ENCODE results near the gene ZBTB7B.

The ZBTB7B gene

DNA sequence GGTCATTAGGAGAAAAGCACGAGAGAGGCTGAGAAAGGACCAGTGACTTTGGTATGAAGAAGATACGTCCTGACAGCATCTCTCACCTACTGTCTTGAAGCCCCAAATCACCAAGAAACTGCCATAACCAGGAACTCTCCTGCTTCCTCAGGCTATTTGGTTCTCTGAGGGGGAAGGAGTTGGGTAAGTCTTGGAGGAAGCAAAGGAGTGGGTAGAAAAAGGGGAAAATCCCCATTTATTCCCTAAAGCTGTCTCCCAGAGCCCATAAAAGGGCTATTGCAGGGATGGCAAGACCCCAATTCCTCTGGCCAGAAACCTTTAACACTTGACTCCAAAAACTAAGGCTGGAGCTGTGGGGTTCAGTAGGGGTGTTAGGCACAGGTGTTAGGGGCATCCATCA is 44.6 kb upstream of the ZBTB7B start:
- TF ChIP-seq, protein P1, sequence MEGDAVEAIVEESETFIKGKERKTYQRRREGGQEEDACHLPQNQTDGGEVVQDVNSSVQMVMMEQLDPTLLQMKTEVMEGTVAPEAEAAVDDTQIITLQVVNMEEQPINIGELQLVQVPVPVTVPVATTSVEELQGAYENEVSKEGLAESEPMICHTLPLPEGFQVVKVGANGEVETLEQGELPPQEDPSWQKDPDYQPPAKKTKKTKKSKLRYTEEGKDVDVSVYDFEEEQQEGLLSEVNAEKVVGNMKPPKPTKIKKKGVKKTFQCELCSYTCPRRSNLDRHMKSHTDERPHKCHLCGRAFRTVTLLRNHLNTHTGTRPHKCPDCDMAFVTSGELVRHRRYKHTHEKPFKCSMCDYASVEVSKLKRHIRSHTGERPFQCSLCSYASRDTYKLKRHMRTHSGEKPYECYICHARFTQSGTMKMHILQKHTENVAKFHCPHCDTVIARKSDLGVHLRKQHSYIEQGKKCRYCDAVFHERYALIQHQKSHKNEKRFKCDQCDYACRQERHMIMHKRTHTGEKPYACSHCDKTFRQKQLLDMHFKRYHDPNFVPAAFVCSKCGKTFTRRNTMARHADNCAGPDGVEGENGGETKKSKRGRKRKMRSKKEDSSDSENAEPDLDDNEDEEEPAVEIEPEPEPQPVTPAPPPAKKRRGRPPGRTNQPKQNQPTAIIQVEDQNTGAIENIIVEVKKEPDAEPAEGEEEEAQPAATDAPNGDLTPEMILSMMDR (IDR thresholded peaks at IDR 0.05): no peak

- TF ChIP-seq, protein P1 (IDR thresholded peaks at IDR 0.05): no peak
Observed at GRCh38 chr1:154958681-154959425, 43.7 kb upstream of the ZBTB7B start.

- TF ChIP-seq, protein P1 (IDR thresholded peaks at IDR 0.05): no peak
Observed at GRCh38 chr1:154959426-154959780, 43.2 kb upstream of the ZBTB7B start.

- TF ChIP-seq, protein P1 (IDR thresholded peaks at IDR 0.05): no peak
Observed at GRCh38 chr1:154960446-154961136, 42.0 kb upstream of the ZBTB7B start.

DNA sequence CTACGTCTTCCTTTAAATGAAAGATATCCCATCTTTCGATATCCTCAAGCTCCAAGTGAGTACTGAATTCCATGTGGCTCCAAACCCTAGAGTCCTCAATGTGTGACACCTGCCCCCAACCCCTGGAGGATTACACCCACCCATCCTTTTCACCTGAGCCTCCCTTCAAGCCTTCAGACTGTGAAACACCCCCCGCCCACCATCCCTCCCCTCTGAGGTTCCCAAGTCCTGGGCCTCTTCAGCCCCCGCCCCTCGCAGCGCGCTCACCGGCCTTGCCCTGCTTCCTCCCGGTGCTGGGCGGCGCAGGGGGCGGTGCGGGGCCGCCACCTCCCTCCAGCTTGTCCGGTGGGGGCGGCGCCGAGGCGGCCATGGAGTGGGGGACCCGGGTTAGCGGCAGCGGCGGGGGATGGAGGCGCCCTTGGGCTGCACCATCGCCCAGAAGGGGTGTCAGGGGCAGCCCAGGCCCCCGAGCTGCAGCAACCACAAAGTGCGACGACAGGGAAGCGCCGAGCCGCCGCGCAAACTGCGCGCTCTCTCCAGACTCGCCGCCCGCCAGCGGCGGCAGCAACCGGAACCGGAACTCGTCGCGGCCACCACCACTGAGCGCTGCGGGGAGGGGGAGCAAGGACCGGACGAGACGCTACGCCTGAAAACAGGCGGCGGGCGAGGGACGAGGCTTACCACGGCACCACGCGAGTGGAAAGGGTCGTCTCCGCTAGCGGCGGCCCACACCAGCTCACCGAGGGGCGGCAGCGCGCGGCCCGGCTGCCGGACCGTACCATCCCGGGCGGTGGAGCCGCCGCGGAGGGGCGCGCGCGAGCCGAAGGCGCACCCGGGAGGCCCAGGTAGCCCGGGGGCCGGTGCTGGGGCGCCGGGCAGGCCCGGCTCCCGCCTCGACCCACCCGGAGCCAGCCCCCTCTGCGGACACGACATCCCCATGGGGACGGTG is 41.1 kb upstream of the ZBTB7B start, which contains the start of gene PYGO2:
Gene PYGO2 (minus strand): TSS at position 576 of the 949 bp plus-strand sequence. CDS start 206 bp downstream, at position 370.
- TF ChIP-seq, protein P1 (IDR thresholded peaks at IDR 0.05): peak; percentile 92

- TF ChIP-seq, protein P1 (IDR thresholded peaks at IDR 0.05): no peak; the same call in 1 of the 2 replicates
Observed at GRCh38 chr1:154962156-154962749, 40.3 kb upstream of the ZBTB7B start.
